GM23338 (cell line): ENCODE results near the gene PHACTR1. TPM values are rescaled to one million over a fixed set of nuclear protein-coding genes. Genes with fewer than 3 reads are reported as not detected.

Experiments
- ATAC-seq: fragments of 200-7000 bp; cut with Tn5 transposase; 3 replicates; pipeline ENCODE4 v1.9.1; 2020
- DNase-seq: peaks from one replicate; pipeline ENCODE4 v3.0.0-alpha.2; 2015; ENCODE audit warnings: low spot score
- H2AFZ ChIP-seq: fragments of 200-600 bp; sonication (generic); 2 replicates; pipeline ENCODE4 v1.8.0; 2016; ENCODE audit warnings: antibody characterized with exemption, mild to moderate bottlenecking, moderate library complexity
- H3F3A ChIP-seq: fragments of 200-600 bp; sonication (generic); replicated peaks from 2 replicates; pipeline ENCODE4 v1.8.0; 2017; ENCODE audit warnings: antibody characterized with exemption, mixed run types, low read depth
- H3K27ac ChIP-seq: fragments of 200-600 bp; sonication (generic); 2 replicates; pipeline ENCODE4 v1.6.1; 2016; ENCODE audit warnings: low read depth
- H3K27me3 ChIP-seq: fragments of 200-600 bp; sonication (generic); 2 replicates; pipeline ENCODE4 v1.8.0; 2016; ENCODE audit warnings: mild to moderate bottlenecking, mixed run types, moderate library complexity; ENCODE audit not compliant: insufficient read depth
- H3K36me3 ChIP-seq: fragments of 200-600 bp; sonication (generic); 2 replicates; pipeline ENCODE4 v1.8.0; 2016; ENCODE audit warnings: mild to moderate bottlenecking; ENCODE audit not compliant: insufficient read depth
- H3K4me1 ChIP-seq: fragments of 200-600 bp; sonication (generic); 2 replicates; pipeline ENCODE4 v1.8.0; 2016; ENCODE audit warnings: mild to moderate bottlenecking, moderate library complexity; ENCODE audit not compliant: insufficient read depth
- H3K4me2 ChIP-seq: fragments of 200-600 bp; sonication (generic); 2 replicates; pipeline ENCODE4 v1.7.1; 2017; ENCODE audit warnings: mixed run types
- H3K4me3 ChIP-seq: fragments of 200-600 bp; sonication (generic); 2 replicates; pipeline ENCODE4 v1.6.1; 2016; ENCODE audit warnings: mixed run types
- H3K79me2 ChIP-seq: fragments of 200-600 bp; sonication (generic); replicated peaks from 2 replicates; pipeline ENCODE4 v1.8.0; 2017; ENCODE audit warnings: mild to moderate bottlenecking; ENCODE audit not compliant: insufficient read depth
- H3K9me2 ChIP-seq: fragments of 200-600 bp; sonication (generic); 2 replicates; pipeline ENCODE4 v1.8.0; 2017; ENCODE audit not compliant: insufficient read depth
- H4K20me1 ChIP-seq: fragments of 200-600 bp; sonication (generic); replicated peaks from 2 replicates; pipeline ENCODE4 v1.8.0; 2017; ENCODE audit warnings: mild to moderate bottlenecking; ENCODE audit not compliant: insufficient read depth
- H3K27ac Mint-ChIP-seq: 2 replicates; pipeline ENCODE4 v1.8.0; 2020; ENCODE audit warnings: inconsistent platforms, mild to moderate bottlenecking, moderate library complexity, mixed read lengths
- H3K27me3 Mint-ChIP-seq: 3 replicates; pipeline ENCODE4 v1.8.0; 2022; ENCODE audit warnings: low read depth, mild to moderate bottlenecking, moderate library complexity, mixed read lengths, inconsistent platforms; ENCODE audit not compliant: insufficient read depth, poor library complexity
- H3K36me3 Mint-ChIP-seq: 3 replicates; pipeline ENCODE4 v1.8.0; 2021; ENCODE audit warnings: low read depth, mild to moderate bottlenecking, inconsistent platforms, moderate library complexity, mixed read lengths
- H3K4me1 Mint-ChIP-seq: 3 replicates; pipeline ENCODE4 v1.8.0; 2020; ENCODE audit warnings: mild to moderate bottlenecking, inconsistent platforms, mixed read lengths
- H3K4me3 Mint-ChIP-seq: 3 replicates; pipeline ENCODE4 v1.8.0; 2021; ENCODE audit warnings: moderate library complexity, mild to moderate bottlenecking, inconsistent platforms, mixed read lengths
- H3K9me3 Mint-ChIP-seq: 3 replicates; pipeline ENCODE4 v1.8.0; 2020; ENCODE audit warnings: moderate library complexity, mild to moderate bottlenecking, inconsistent platforms, mixed read lengths
- CREB1 ChIP-seq: fragments of 250-450 bp; sonication (Bioruptor Pico); IDR thresholded peaks from 2 replicates; pipeline ENCODE4 v1.5.0; 2020; ENCODE audit warnings: low read depth, mild to moderate bottlenecking, moderate library complexity
- ETS1 ChIP-seq: IDR thresholded peaks from 2 replicates; pipeline ENCODE4 v1.6.1; 2016; ENCODE audit warnings: antibody characterized with exemption
- EZH2 ChIP-seq: fragments of 200-600 bp; sonication (generic); IDR thresholded peaks from one replicate; pipeline ENCODE4 v1.8.0; 2017; ENCODE audit warnings: antibody characterized with exemption, mild to moderate bottlenecking, low read depth; ENCODE audit not compliant: unreplicated experiment
- EZH2phosphoT487 ChIP-seq: fragments of 200-600 bp; sonication (generic); IDR thresholded peaks from one replicate; pipeline ENCODE4 v1.8.1; 2018; ENCODE audit warnings: antibody characterized with exemption; ENCODE audit not compliant: unreplicated experiment
- JUNB ChIP-seq: IDR thresholded peaks from one replicate; pipeline ENCODE4 v1.6.1; 2016; ENCODE audit warnings: antibody characterized with exemption; ENCODE audit not compliant: unreplicated experiment
- NANOG ChIP-seq: IDR thresholded peaks from 2 replicates; pipeline ENCODE4 v1.6.1; 2016; ENCODE audit warnings: antibody characterized with exemption, borderline replicate concordance
- POLR2AphosphoS5 ChIP-seq: IDR thresholded peaks from 2 replicates; pipeline ENCODE4 v1.6.1; 2016; ENCODE audit warnings: antibody characterized with exemption, low read depth
- STAT1 ChIP-seq: IDR thresholded peaks from one replicate; pipeline ENCODE4 v1.6.1; 2016; ENCODE audit warnings: antibody characterized with exemption; ENCODE audit not compliant: unreplicated experiment
- ZNF114 ChIP-seq: fragments of 250-450 bp; sonication (Bioruptor Pico); IDR thresholded peaks from 2 replicates; pipeline ENCODE4 v1.5.0; 2020; ENCODE audit warnings: mild to moderate bottlenecking, moderate library complexity
- ZNF331 ChIP-seq: fragments of 250-450 bp; sonication (Bioruptor Pico); IDR thresholded peaks from 2 replicates; pipeline ENCODE4 v1.5.0; 2020; ENCODE audit warnings: low read depth, mild to moderate bottlenecking, moderate library complexity
- polyA plus RNA-seq: library from polyadenylated mRNA; unstranded; fragments of >200 nt; fragmentation: Nextera tagmentation; extraction: Ambion mirVana; gene quantifications from 2 replicates; pipeline ENCODE4 v1.2.1, GENCODE V29; 2016
- total RNA-seq: library from RNA; depleted of rRNA; stranded (reverse); fragments of >200 nt; shearing (Covaris generic); gene quantifications from 2 replicates; pipeline ENCODE4 v1.2.3, GENCODE V29; 2014
- TF ChIP-seq, protein P1 (sequence below): fragments of 250-450 bp; sonication (Bioruptor Pico); IDR thresholded peaks from 2 replicates; pipeline ENCODE4 v1.5.0; 2020; ENCODE audit warnings: mild to moderate bottlenecking, moderate library complexity
- TF ChIP-seq, protein P2 (sequence below), 2 experiments: fragments of 200-600 bp in 1 of 2; sonication (generic) in 1 of 2; conservative IDR thresholded peaks; 2 replicates each; pipeline versions ENCODE4 v1.5.1 to v1.6.1; 2016 to 2017; ENCODE audit warnings: antibody characterized with exemption in 2 of 2, low read depth in 2 of 2, mild to moderate bottlenecking in 2 of 2, moderate library complexity in 1 of 2
- TF ChIP-seq, protein P3 (sequence below): IDR thresholded peaks from one replicate; pipeline ENCODE4 v1.6.1; 2018; ENCODE audit warnings: antibody characterized with exemption; ENCODE audit not compliant: unreplicated experiment

Gene PHACTR1
- total and polyA plus RNA-seq, 2 experiments from 2014 or later: 5.9 to 19.3 TPM

GRCh38 chr6:12811519-12811918 lies 95.0 kb downstream of the PHACTR1 start:
- ATAC-seq: no peak
- Histone ChIP-seq H4K20me1 (no peaks in the 10 kb centered on the region), H3K4me3 (no peak overlapping the region), H3K36me3 (no peaks in the 10 kb centered on the region), H3F3A (no peaks in the 10 kb centered on the region), H3K9me2 (no peaks in the 10 kb centered on the region), H3K4me1 (no peaks in the 10 kb centered on the region), H3K79me2 (no peaks in the 10 kb centered on the region), H3K4me2 (no peak overlapping the region), H2AFZ (no peak overlapping the region), H3K27me3 (no peaks in the 10 kb centered on the region), H3K27ac (no peak overlapping the region)
- TF ChIP-seq, protein P1, sequence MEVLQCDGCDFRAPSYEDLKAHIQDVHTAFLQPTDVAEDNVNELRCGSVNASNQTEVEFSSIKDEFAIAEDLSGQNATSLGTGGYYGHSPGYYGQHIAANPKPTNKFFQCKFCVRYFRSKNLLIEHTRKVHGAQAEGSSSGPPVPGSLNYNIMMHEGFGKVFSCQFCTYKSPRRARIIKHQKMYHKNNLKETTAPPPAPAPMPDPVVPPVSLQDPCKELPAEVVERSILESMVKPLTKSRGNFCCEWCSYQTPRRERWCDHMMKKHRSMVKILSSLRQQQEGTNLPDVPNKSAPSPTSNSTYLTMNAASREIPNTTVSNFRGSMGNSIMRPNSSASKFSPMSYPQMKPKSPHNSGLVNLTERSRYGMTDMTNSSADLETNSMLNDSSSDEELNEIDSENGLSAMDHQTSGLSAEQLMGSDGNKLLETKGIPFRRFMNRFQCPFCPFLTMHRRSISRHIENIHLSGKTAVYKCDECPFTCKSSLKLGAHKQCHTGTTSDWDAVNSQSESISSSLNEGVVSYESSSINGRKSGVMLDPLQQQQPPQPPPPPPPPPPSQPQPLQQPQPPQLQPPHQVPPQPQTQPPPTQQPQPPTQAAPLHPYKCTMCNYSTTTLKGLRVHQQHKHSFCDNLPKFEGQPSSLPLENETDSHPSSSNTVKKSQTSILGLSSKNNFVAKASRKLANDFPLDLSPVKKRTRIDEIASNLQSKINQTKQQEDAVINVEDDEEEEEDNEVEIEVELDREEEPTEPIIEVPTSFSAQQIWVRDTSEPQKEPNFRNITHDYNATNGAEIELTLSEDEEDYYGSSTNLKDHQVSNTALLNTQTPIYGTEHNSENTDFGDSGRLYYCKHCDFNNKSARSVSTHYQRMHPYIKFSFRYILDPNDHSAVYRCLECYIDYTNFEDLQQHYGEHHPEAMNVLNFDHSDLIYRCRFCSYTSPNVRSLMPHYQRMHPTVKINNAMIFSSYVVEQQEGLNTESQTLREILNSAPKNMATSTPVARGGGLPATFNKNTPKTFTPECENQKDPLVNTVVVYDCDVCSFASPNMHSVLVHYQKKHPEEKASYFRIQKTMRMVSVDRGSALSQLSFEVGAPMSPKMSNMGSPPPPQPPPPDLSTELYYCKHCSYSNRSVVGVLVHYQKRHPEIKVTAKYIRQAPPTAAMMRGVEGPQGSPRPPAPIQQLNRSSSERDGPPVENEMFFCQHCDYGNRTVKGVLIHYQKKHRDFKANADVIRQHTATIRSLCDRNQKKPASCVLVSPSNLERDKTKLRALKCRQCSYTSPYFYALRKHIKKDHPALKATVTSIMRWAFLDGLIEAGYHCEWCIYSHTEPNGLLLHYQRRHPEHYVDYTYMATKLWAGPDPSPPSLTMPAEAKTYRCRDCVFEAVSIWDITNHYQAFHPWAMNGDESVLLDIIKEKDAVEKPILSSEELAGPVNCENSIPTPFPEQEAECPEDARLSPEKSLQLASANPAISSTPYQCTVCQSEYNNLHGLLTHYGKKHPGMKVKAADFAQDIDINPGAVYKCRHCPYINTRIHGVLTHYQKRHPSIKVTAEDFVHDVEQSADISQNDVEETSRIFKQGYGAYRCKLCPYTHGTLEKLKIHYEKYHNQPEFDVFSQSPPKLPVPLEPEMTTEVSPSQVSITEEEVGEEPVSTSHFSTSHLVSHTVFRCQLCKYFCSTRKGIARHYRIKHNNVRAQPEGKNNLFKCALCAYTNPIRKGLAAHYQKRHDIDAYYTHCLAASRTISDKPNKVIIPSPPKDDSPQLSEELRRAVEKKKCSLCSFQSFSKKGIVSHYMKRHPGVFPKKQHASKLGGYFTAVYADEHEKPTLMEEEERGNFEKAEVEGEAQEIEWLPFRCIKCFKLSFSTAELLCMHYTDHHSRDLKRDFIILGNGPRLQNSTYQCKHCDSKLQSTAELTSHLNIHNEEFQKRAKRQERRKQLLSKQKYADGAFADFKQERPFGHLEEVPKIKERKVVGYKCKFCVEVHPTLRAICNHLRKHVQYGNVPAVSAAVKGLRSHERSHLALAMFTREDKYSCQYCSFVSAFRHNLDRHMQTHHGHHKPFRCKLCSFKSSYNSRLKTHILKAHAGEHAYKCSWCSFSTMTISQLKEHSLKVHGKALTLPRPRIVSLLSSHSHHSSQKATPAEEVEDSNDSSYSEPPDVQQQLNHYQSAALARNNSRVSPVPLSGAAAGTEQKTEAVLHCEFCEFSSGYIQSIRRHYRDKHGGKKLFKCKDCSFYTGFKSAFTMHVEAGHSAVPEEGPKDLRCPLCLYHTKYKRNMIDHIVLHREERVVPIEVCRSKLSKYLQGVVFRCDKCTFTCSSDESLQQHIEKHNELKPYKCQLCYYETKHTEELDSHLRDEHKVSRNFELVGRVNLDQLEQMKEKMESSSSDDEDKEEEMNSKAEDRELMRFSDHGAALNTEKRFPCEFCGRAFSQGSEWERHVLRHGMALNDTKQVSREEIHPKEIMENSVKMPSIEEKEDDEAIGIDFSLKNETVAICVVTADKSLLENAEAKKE (CRISPR knock-in tag): no peak
- TF ChIP-seq NANOG (no peak), JUNB (no peak), EZH2phosphoT487 (no peak), ZNF114 (no peak), ETS1 (no peak), STAT1 (no peak), CREB1 (CRISPR knock-in tag) (no peak), ZNF331 (CRISPR knock-in tag) (no peak), POLR2AphosphoS5 (no peak), EZH2 (no peak)
- TF ChIP-seq, protein P2, sequence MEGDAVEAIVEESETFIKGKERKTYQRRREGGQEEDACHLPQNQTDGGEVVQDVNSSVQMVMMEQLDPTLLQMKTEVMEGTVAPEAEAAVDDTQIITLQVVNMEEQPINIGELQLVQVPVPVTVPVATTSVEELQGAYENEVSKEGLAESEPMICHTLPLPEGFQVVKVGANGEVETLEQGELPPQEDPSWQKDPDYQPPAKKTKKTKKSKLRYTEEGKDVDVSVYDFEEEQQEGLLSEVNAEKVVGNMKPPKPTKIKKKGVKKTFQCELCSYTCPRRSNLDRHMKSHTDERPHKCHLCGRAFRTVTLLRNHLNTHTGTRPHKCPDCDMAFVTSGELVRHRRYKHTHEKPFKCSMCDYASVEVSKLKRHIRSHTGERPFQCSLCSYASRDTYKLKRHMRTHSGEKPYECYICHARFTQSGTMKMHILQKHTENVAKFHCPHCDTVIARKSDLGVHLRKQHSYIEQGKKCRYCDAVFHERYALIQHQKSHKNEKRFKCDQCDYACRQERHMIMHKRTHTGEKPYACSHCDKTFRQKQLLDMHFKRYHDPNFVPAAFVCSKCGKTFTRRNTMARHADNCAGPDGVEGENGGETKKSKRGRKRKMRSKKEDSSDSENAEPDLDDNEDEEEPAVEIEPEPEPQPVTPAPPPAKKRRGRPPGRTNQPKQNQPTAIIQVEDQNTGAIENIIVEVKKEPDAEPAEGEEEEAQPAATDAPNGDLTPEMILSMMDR (conservative IDR thresholded peaks at IDR 0.05; ENCODE audit: low read depth in 2 of 2): no peak
- TF ChIP-seq, protein P3, sequence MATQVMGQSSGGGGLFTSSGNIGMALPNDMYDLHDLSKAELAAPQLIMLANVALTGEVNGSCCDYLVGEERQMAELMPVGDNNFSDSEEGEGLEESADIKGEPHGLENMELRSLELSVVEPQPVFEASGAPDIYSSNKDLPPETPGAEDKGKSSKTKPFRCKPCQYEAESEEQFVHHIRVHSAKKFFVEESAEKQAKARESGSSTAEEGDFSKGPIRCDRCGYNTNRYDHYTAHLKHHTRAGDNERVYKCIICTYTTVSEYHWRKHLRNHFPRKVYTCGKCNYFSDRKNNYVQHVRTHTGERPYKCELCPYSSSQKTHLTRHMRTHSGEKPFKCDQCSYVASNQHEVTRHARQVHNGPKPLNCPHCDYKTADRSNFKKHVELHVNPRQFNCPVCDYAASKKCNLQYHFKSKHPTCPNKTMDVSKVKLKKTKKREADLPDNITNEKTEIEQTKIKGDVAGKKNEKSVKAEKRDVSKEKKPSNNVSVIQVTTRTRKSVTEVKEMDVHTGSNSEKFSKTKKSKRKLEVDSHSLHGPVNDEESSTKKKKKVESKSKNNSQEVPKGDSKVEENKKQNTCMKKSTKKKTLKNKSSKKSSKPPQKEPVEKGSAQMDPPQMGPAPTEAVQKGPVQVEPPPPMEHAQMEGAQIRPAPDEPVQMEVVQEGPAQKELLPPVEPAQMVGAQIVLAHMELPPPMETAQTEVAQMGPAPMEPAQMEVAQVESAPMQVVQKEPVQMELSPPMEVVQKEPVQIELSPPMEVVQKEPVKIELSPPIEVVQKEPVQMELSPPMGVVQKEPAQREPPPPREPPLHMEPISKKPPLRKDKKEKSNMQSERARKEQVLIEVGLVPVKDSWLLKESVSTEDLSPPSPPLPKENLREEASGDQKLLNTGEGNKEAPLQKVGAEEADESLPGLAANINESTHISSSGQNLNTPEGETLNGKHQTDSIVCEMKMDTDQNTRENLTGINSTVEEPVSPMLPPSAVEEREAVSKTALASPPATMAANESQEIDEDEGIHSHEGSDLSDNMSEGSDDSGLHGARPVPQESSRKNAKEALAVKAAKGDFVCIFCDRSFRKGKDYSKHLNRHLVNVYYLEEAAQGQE: no peak
- Mint-ChIP-seq H3K4me1 (peaks cover 8% of the 10 kb centered on the region), H3K36me3 (no peaks in the 10 kb centered on the region), H3K27ac (no peak overlapping the region), H3K27me3 (no peaks in the 10 kb centered on the region), H3K9me3 (no peaks in the 10 kb centered on the region), H3K4me3 (no peak overlapping the region)
- no peak for DNase-seq
